22Rv1 (cell line): ENCODE measurements around the gene USF3.

Experiments used
- H3K27ac ChIP-seq: fragments of 450-650 bp; 2 replicates; pipeline ENCODE4 v1.5.1; 2017
- CTCF ChIP-seq: fragments of 450-650 bp; IDR thresholded peaks from 2 replicates; pipeline ENCODE4 v1.5.1; 2017; ENCODE audit warnings: mild to moderate bottlenecking
- ZFX ChIP-seq: fragments of 450-650 bp; IDR thresholded peaks from 2 replicates; pipeline ENCODE4 v1.6.1; 2017; ENCODE audit warnings: antibody characterized with exemption, borderline replicate concordance

USF3 gene

DNA sequence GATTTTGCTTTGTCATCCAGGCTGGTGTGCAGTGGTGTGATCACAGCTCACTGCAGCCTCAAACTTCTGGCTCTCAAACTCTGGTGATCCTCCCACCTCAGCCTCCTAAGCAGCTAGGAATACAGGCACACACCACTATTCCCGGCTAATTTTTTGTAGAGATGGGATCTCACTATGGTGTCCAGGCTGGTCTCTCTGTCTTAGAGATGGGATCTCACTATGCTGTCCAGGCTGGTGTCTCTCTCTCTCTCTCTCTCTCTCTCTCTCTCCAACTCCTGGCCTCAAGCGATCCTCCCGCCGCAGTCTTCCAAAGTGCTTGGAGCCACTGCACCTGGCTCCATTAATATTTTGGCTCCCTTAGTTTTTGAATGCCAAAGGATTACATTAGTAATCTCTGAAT lies 17.7 kb downstream of the USF3 start:
- TF ChIP-seq ZFX: no peak
- no peak for TF ChIP-seq CTCF
- no peak overlapping the region for H3K27ac ChIP-seq

- TF ChIP-seq CTCF (no peak), ZFX (no peak)
Measured at GRCh38 chr3:113677737-113678136, 18.7 kb downstream of the USF3 start.

DNA sequence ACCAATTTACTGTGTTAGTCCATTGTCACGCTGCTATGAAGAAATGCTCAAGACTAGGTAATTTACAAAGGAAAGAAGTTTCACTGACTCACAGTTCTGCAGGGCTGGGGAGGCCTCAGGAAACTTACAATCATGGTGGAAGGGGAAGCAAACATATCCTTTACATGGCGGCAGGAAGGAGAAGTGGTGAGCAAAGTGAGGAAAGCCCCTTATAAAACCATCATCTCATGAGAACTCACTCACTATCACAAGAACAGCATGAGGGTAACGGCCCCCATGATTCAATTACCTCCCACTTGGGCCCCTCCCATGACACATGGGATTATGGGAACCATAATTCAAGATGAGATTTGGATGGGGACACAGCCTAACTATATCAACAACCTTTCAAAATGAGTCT lies 20.2 kb downstream of the USF3 start:
- H3K27ac ChIP-seq: no peak overlapping the region
- TF ChIP-seq ZFX (no peak), CTCF (no peak)

More at GRCh38 chr3:113677737-113678136, 18.7 kb downstream of the USF3 start:
- no peak overlapping the region for H3K27ac ChIP-seq

DNA sequence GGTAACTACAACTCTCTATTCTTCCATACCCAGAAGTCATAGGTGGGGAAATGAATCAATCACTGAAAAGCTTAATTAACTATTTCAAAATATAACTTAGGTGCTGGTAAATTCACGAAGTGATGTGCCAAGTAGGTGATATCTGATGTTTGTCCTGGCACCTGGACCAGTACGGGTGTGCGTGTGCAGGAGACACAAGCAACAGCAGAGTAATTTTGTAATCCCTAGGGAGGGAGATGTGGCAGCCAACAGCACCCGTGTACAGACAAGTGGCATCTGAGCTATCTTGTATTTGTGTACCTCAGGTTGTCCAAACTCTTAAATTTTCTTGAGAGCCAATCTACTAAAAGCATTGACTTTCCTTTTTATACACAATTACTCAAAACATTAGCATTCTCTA lies 22.8 kb downstream of the USF3 start:
- no peak for TF ChIP-seq CTCF
- no peak for TF ChIP-seq ZFX
- H3K27ac ChIP-seq: no peak overlapping the region

- no peak overlapping the region for H3K27ac ChIP-seq
Measured at GRCh38 chr3:113668015-113668414, 28.4 kb downstream of the USF3 start.

DNA sequence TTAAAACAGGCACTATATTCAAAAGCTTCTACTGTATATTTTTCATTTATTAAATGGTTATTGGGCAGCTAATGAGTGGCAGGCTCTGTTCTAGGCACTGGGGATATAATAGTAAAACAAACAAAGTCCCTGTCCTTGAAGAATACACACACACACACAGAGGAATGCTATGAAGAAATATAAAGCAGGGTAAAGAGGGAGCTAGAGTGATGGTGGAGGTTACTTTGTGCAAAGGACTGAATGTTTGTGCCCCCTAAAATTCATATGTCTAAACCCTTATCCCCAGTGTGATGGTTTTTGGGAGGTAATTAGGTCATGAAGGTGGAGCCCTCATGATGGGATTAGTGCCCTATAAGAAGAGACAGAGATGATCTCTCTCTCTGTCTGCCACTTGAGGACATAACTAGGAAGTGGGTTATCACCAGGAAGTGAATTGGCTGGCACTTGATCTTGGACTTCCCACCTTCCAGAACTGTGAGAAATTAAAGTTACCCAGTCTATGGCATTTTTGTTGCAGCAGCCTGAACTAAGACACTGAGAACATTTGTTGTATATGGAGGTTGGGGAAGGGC lies 31.8 kb downstream of the USF3 start:
- TF ChIP-seq CTCF (no peak), ZFX (no peak)
- peak overlapping the region; percentile 90 for H3K27ac ChIP-seq

More at GRCh38 chr3:113668015-113668414, 28.4 kb downstream of the USF3 start:
- TF ChIP-seq ZFX (no peak), CTCF (no peak)

DNA sequence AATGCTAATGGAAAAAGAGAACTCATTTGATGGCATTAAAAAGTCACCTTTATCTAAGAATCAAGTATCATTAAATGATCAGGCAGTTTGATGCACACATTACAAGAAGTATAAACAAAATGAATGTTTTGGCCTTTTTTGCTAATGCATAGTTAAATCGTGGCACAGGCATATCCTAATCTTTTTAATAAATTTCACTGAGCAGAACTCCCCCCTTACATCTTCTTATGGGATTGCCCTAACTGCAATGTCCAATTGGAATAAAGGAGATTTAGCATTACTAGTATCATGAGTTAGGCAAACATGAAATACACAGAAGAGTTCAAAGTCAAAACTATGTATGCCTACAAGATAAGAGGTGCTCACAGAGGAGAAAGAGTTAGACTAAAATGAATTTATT lies 32.7 kb downstream of the USF3 start:
- TF ChIP-seq ZFX: no peak
- TF ChIP-seq CTCF: no peak
- H3K27ac ChIP-seq: peak overlapping the region; percentile 90
